Bone marrow (tissue), 2 donors: ENCODE results near the gene NVL.

Experiments used
- DNase-seq, 2 donors: peaks; one replicate each; lab custom pipeline; 2025; lab: John Stamatoyannopoulos, UW

Gene NVL

GRCh38 chr1:224193319-224193966, 136.5 kb downstream of the NVL start:
- DNase-seq: no peak

- DNase-seq: no peak
These were observed 137.7 kb downstream of the NVL start for GRCh38 chr1:224192082-224192788.

GRCh38 chr1:224189561-224189960, 140.4 kb downstream of the NVL start:
- DNase-seq: no peak

- DNase-seq: no peak
These were observed 141.7 kb downstream of the NVL start for GRCh38 chr1:224188286-224188685.

- DNase-seq: no peak
These were observed 144.8 kb downstream of the NVL start for GRCh38 chr1:224185208-224185607.

GRCh38 chr1:224183591-224184312, 146.2 kb downstream of the NVL start:
- peak; percentile 13 to 64 for DNase-seq

GRCh38 chr1:224182866-224183590, 146.9 kb downstream of the NVL start, which contains the start of gene DEGS1:
DEGS1 (plus strand) TSS chr1:224183240; CDS start chr1:224183337, 97 bp downstream.
- peak; percentile 58 to 71 for DNase-seq

GRCh38 chr1:224182057-224182865, 147.7 kb downstream of the NVL start:
- DNase-seq: peak in 1 of 2 donors; percentile 3

- DNase-seq: no peak
These were observed 148.5 kb downstream of the NVL start for GRCh38 chr1:224181453-224181810.

GRCh38 chr1:224180783-224181452, 149.1 kb downstream of the NVL start:
- no peak for DNase-seq

- no peak for DNase-seq
These were observed 151.1 kb downstream of the NVL start for GRCh38 chr1:224178894-224179293.

GRCh38 chr1:224177356-224177999, 152.5 kb downstream of the NVL start:
- DNase-seq: no peak
